Measurements from ENCODE around the gene ZNF521. TPM values are rescaled to one million over a fixed set of nuclear protein-coding genes. Genes with fewer than 3 reads are reported as not detected.

The ZNF521 gene
- polyA plus RNA-seq, 3 donors = 0.07 to 0.20 TPM; not detected in 1

GRCh38 chr18:25348386-25349130 is 3.4 kb downstream of the ZNF521 start:
- H3K9ac ChIP-seq (ENCODE audit: insufficient read depth, low read length, poor library complexity, severe bottlenecking) = no peak overlapping the region
- H4K20me1 ChIP-seq (ENCODE audit: insufficient read depth, low read length) = no peaks in the 10 kb centered on the region
- H2AFZ ChIP-seq (ENCODE audit: insufficient read depth, low read depth, low read length, poor library complexity, severe bottlenecking) = no peak overlapping the region
- H3K27ac ChIP-seq (ENCODE audit: low read depth in 1 of 2, low read length in 2 of 2) = no peak overlapping the region
- H3K4me3 ChIP-seq (replicated peaks in 1 of 3; ENCODE audit: low read depth in 2 of 3, low read length in 3 of 3) = peak overlapping the region in 1 of 3 experiments; percentile 70
- Mint-ChIP-seq H3K4me1 (peaks cover 22% of the 10 kb centered on the region), H3K4me3 (peak overlapping the region; percentile 81 to 92), H3K36me3 (peaks cover 7 to 8% of the 10 kb centered on the region in 2 donors), H3K27me3 (ENCODE audit: low read depth in 3 of 3) (peaks cover 48 to 66% (median 54%) of the 10 kb centered on the region in 3 donors), H3K27ac (no peak overlapping the region), H3K9me3 (peaks cover 0 to 13% (median 4%) of the 10 kb centered on the region in 7 donors)
- H3K4me2 ChIP-seq (replicated peaks; ENCODE audit: extremely low read depth, low read length, poor library complexity, severe bottlenecking) = peak overlapping the region; percentile 99
- WGBS (ENCODE audit: insufficient coverage) = 21% methylated on average over 10 of the region's 17 CpGs
- no peaks in the 10 kb centered on the region for H3K36me3 ChIP-seq (replicated peaks in 1 of 2; ENCODE audit: control insufficient read depth in 1 of 2, insufficient read depth in 2 of 2, low read length in 2 of 2)
- DNase-seq = no peak
- H3K4me1 ChIP-seq (ENCODE audit: control insufficient read depth in 1 of 2, insufficient read depth in 2 of 2, low read length in 2 of 2) = peaks cover 26 to 27% of the 10 kb centered on the region in 2 donors
- peaks cover 0 to 6% of the 10 kb centered on the region in 2 donors for H3K9me3 ChIP-seq (replicated peaks in 1 of 2; ENCODE audit: control insufficient read depth in 1 of 2, insufficient read depth in 1 of 2, low read length in 2 of 2)
- H3K79me2 ChIP-seq (ENCODE audit: insufficient read depth, low read length) = no peaks in the 10 kb centered on the region
- H3K27me3 ChIP-seq (ENCODE audit: control insufficient read depth in 2 of 2, insufficient read depth in 2 of 2, low read length in 2 of 2) = peaks cover 54 to 60% of the 10 kb centered on the region in 2 donors
- intact Hi-C loops (cut with micrococcal nuclease) = no loop called here
- TF ChIP-seq, protein P1, sequence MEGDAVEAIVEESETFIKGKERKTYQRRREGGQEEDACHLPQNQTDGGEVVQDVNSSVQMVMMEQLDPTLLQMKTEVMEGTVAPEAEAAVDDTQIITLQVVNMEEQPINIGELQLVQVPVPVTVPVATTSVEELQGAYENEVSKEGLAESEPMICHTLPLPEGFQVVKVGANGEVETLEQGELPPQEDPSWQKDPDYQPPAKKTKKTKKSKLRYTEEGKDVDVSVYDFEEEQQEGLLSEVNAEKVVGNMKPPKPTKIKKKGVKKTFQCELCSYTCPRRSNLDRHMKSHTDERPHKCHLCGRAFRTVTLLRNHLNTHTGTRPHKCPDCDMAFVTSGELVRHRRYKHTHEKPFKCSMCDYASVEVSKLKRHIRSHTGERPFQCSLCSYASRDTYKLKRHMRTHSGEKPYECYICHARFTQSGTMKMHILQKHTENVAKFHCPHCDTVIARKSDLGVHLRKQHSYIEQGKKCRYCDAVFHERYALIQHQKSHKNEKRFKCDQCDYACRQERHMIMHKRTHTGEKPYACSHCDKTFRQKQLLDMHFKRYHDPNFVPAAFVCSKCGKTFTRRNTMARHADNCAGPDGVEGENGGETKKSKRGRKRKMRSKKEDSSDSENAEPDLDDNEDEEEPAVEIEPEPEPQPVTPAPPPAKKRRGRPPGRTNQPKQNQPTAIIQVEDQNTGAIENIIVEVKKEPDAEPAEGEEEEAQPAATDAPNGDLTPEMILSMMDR (IDR thresholded peaks at IDR 0.05) = no peak

DNA sequence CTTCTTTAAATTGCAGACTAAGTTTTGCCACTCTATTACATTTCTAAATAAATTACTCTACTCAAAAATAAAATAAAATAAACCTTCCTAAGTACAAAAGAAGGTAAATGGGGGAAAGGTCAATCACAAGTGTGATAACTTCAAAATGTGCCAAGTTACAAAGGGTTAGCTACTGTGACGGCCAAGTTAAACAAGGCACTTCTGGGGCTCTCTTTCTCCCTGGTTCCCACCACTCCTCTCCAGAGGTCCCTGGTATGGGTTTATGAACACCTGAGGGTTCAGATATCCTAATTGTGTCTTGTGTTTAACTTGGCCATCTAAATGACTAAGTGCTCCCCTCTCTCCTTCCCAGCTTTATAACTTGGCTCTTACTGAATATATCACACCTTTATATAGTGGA is 5.4 kb downstream of the ZNF521 start:
- peaks cover 25 to 27% of the 10 kb centered on the region in 2 donors for H3K4me1 ChIP-seq (ENCODE audit: control insufficient read depth in 1 of 2, insufficient read depth in 2 of 2, low read length in 2 of 2)
- TF ChIP-seq, protein P1 (IDR thresholded peaks at IDR 0.05) = no peak
- Mint-ChIP-seq H3K27ac (no peak overlapping the region), H3K9me3 (peaks cover 0 to 13% (median 3%) of the 10 kb centered on the region in 7 donors), H3K4me1 (peaks cover 23% of the 10 kb centered on the region), H3K4me3 (no peak overlapping the region), H3K36me3 (peaks cover 7 to 8% of the 10 kb centered on the region in 2 donors), H3K27me3 (ENCODE audit: low read depth in 3 of 3) (peaks cover 33 to 47% (median 41%) of the 10 kb centered on the region in 3 donors)
- H3K9ac ChIP-seq (ENCODE audit: insufficient read depth, low read length, poor library complexity, severe bottlenecking) = no peak overlapping the region
- H3K27ac ChIP-seq (ENCODE audit: low read depth in 1 of 2, low read length in 2 of 2) = no peak overlapping the region
- no peak for DNase-seq
- no peak overlapping the region for H3K4me2 ChIP-seq (replicated peaks; ENCODE audit: extremely low read depth, low read length, poor library complexity, severe bottlenecking)
- H3K36me3 ChIP-seq (replicated peaks in 1 of 2; ENCODE audit: control insufficient read depth in 1 of 2, insufficient read depth in 2 of 2, low read length in 2 of 2) = no peaks in the 10 kb centered on the region
- no peaks in the 10 kb centered on the region for H4K20me1 ChIP-seq (ENCODE audit: insufficient read depth, low read length)
- peaks cover 0 to 6% of the 10 kb centered on the region in 2 donors for H3K9me3 ChIP-seq (replicated peaks in 1 of 2; ENCODE audit: control insufficient read depth in 1 of 2, insufficient read depth in 1 of 2, low read length in 2 of 2)
- H3K4me3 ChIP-seq (replicated peaks in 1 of 3; ENCODE audit: low read depth in 2 of 3, low read length in 3 of 3) = no peak overlapping the region
- no peak overlapping the region for H2AFZ ChIP-seq (ENCODE audit: insufficient read depth, low read depth, low read length, poor library complexity, severe bottlenecking)
- H3K79me2 ChIP-seq (ENCODE audit: insufficient read depth, low read length) = no peaks in the 10 kb centered on the region
- no CpG with 5 or more reads among the region's 1 CpG for WGBS (ENCODE audit: insufficient coverage)
- peaks cover 41 to 43% of the 10 kb centered on the region in 2 donors for H3K27me3 ChIP-seq (ENCODE audit: control insufficient read depth in 2 of 2, insufficient read depth in 2 of 2, low read length in 2 of 2)
- intact Hi-C loops (cut with micrococcal nuclease) = no loop called here

Measured in CD14-positive monocyte (primary cell).